WI38 (cell line): Measurements from ENCODE around the gene CELSR3.

Source experiments
- H3K4me3 ChIP-seq: 2 replicates; pipeline ENCODE4 v1.5.1; 2011; ENCODE audit warnings: low read depth, mild to moderate bottlenecking, control low read depth, low read length
- TF ChIP-seq, protein P1 (sequence below): IDR thresholded peaks from 2 replicates; pipeline ENCODE4 v1.5.1; 2012; ENCODE audit warnings: low read depth, mild to moderate bottlenecking, control low read depth, low read length

The CELSR3 gene

DNA sequence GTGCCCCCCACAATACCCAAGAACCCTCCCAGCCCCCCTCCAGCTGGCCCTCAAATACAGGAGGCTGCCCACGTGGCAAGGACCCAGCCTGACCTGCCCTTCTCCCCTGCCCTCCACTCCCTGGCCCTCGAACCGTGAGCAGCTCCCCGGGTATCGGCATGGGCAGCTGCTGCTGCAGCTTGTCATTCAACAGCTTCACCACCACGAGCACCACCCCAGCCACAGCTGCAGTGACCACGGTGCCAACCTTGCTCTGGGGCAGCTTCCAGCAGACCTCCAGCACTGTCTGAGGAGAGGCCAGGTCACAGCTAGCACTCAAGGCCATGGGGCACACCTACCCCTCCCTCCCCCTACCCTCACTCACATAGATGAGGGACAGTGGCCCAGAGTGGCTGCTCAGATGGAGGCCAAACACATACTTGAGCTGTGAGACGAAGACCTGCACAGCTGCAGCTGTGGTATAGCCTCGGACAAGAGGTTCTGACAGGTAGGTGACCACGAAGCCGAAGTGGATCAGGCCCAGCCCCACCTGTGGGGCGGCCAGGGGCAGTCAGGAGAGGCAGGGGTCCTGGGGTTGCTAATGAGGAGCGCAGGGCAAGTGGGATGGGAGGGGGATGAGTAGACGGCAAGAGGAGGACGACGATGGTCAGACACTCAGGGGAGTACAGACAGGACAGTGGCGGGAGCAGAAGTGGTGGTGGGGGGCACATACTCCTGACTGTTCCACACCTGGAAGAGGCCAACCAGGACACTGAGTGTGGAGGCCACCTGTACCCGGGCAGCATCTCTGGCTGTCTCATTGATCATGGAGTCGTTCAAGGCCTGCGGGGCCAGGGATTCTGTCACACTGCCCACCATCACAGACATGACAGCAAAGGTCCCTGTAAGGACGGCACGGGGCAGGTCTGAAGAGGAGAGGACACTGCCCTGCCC, 30.9 kb downstream of the CELSR3 start:
- TF ChIP-seq, protein P1, sequence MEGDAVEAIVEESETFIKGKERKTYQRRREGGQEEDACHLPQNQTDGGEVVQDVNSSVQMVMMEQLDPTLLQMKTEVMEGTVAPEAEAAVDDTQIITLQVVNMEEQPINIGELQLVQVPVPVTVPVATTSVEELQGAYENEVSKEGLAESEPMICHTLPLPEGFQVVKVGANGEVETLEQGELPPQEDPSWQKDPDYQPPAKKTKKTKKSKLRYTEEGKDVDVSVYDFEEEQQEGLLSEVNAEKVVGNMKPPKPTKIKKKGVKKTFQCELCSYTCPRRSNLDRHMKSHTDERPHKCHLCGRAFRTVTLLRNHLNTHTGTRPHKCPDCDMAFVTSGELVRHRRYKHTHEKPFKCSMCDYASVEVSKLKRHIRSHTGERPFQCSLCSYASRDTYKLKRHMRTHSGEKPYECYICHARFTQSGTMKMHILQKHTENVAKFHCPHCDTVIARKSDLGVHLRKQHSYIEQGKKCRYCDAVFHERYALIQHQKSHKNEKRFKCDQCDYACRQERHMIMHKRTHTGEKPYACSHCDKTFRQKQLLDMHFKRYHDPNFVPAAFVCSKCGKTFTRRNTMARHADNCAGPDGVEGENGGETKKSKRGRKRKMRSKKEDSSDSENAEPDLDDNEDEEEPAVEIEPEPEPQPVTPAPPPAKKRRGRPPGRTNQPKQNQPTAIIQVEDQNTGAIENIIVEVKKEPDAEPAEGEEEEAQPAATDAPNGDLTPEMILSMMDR = no peak
- no peak overlapping the region for H3K4me3 ChIP-seq

DNA sequence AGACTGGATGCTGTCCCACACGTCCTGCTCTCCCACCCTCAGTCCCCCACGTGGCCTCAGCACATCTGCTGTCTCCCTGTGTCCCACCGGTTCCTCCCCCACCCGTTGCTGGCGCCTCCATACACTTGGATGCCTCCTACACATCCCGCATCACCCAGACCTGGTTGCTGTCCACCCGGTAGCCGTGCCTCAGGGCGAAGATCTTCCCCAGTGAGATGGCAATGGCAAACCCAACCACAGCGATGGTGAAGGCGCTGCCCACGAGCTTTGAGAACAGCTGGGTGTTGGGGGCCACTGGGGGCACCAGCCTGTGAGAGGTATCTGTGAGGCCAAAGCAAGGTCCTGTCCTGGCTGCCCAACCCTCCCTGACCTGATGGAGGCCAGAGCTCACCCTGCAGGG, 31.9 kb downstream of the CELSR3 start:
- TF ChIP-seq, protein P1 = no peak

DNA sequence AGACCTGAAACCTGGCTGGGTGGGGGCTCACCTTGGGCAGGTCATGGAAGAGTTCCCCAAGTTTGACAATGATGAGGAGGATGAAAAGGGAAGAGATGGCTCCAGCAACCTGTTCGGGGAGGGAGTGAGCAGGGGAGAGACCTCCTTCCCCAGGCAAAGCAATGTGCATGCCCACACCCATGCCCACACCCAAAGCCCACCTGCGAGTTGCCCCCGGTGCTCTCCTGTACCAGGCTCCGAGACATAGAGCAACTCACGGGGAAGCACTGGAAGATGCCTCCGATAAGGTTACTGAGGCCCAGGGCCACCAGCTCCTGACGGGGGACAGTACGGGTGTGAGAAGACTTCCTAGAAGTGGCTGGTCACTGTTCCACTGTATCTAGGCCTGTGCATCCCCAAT, 32.3 kb downstream of the CELSR3 start:
- TF ChIP-seq, protein P1 = no peak
- no peak overlapping the region for H3K4me3 ChIP-seq

More for the DNA sequence above, 31.9 kb downstream of the CELSR3 start:
- H3K4me3 ChIP-seq = no peak overlapping the region

GRCh38 chr3:48629894-48630293, 32.8 kb downstream of the CELSR3 start:
- H3K4me3 ChIP-seq = no peak overlapping the region
- TF ChIP-seq, protein P1 = no peak

DNA sequence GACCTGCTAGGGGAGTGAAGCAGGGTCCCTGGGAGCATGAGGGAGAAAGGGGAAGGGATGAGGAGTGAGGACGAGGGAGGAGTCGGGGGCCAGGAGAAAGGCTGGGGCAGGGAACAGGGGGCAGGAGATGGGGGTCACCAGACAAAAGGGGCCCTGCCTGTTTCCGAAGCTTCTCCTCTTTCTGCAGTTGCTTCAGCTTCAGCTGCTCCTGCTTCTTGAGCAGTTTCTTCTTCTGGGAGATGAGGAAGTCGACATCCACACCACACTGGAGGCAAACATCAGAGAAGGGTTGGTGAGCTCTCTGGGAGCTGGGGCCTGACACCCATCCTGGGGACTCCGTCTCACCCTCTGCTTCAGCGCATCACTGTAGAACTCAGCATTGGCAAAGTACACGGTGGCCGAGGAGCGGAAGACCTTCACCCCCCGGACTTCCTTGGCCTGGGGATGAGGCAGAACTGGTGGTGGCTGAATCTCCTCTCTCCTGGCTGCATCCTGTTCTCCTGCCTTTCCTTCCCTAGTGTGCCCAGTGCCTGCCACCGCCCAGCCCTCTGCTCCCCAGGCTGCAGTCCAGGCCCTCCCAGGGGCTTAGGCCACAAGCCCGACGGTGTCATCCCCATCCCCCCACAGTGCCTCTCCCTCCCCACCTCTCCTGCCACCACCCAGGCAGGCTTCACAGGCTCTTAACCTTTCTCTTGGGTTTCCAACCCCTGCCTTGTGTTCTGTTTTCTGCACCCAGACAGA, 34.2 kb downstream of the CELSR3 start:
- TF ChIP-seq, protein P1 = no peak
- no peak overlapping the region for H3K4me3 ChIP-seq

DNA sequence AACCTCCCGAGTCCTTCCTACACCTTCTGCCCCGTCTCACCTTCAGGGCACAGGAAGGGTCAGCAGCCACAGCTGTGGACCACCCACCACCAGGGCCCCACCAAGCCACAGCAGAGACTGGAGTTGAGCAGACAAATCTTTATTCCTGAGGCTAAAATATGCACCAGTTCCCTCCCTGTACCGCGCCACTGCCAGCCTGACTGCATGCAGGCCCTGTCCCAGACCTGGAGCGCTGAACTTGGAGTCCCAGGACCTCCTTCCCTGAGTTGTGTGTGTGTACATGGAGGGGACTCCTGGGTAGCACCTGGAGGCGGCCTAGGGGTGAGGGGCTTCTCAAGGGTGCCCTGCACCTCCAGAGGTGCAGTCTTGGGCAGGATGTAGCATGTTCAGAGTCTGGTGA, 37.1 kb downstream of the CELSR3 start:
- no peak overlapping the region for H3K4me3 ChIP-seq
- TF ChIP-seq, protein P1 = no peak

DNA sequence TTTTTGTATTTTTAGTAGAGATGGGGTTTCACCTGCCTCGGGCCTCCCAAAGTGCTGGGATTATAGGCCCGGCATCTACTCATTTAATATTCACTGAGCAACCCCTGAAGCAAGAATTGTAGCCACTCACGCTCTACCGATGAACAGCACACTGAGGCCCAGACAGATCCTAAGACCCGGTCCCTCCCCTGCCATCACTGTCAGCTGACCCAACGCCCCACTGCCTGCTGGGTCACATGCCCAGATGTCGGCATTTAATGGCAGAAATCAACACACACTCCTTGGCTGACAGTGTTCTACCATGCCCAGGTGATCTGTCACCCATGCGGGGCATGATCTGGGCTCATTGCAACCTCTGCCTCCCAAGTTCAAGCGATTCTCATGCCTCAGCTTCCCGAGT, 37.9 kb downstream of the CELSR3 start:
- TF ChIP-seq, protein P1 = no peak
- H3K4me3 ChIP-seq = no peak overlapping the region
